Tibial artery (tissue), 4 donors: ENCODE measurements around the gene COL8A1.
"Not testable (repeated sequence)": the region's sequence is repeated elsewhere in the genome, so short reads cannot be mapped to it uniquely, and the experiment has no call there.

ENCODE experiments used
- DNase-seq, 2 donors: peaks; one replicate each; pipeline ENCODE4 v3.0.0-alpha.2; 2019
- H3K27ac ChIP-seq, 2 donors: fragments of 200-600 bp; sonication (generic) in 1 of 2; 1 replicate in 1 of 2; 2 replicates in 1 of 2; pipeline ENCODE4 v1.5.1; 2018 to 2019; ENCODE audit warnings: mild to moderate bottlenecking in 1 of 2
- H3K27me3 ChIP-seq, 2 donors: fragments of 200-600 bp; sonication (generic) in 1 of 2; one replicate each; pipeline versions ENCODE4 v1.5.1 to v1.6.0; 2016 to 2019
- H3K36me3 ChIP-seq, 3 donors: fragments of 200-600 bp; sonication (generic) in 2 of 3; one replicate each; pipeline ENCODE4 v1.5.1; 2016 to 2019; ENCODE audit warnings: mild to moderate bottlenecking in 2 of 3
- H3K4me1 ChIP-seq, 4 donors: fragments of 200-600 bp; sonication (generic) in 2 of 4; 1 replicate in 3 of 4; 2 replicates in 1 of 4; pipeline ENCODE4 v1.5.1; 2016 to 2019
- H3K4me3 ChIP-seq, 2 donors: fragments of 200-600 bp; sonication (generic) in 1 of 2; 1 replicate in 1 of 2; 2 replicates in 1 of 2; pipeline ENCODE4 v1.5.1; 2018 to 2019; ENCODE audit warnings: mild to moderate bottlenecking in 2 of 2
- H3K9me3 ChIP-seq, 3 donors: fragments of 200-600 bp; sonication (generic) in 1 of 3; one replicate each; pipeline ENCODE4 v1.5.1; 2016 to 2019
- CTCF ChIP-seq, 2 experiments: fragments of 200-600 bp in 1 of 2; fragments of 450-650 bp in 1 of 2; IDR thresholded peaks; one replicate each; pipeline ENCODE4 v1.5.1; 2017 to 2019; ENCODE audit warnings: antibody characterized with exemption in 2 of 2, mild to moderate bottlenecking in 1 of 2, moderate library complexity in 1 of 2
- intact Hi-C: fragments of 100-400 bp; cut with DNase I; formaldehyde crosslinking; loops from one replicate; pipeline ENCODE4 v1.15.0; 2023; ENCODE audit warnings: low total_unique reads

Gene COL8A1

DNA sequence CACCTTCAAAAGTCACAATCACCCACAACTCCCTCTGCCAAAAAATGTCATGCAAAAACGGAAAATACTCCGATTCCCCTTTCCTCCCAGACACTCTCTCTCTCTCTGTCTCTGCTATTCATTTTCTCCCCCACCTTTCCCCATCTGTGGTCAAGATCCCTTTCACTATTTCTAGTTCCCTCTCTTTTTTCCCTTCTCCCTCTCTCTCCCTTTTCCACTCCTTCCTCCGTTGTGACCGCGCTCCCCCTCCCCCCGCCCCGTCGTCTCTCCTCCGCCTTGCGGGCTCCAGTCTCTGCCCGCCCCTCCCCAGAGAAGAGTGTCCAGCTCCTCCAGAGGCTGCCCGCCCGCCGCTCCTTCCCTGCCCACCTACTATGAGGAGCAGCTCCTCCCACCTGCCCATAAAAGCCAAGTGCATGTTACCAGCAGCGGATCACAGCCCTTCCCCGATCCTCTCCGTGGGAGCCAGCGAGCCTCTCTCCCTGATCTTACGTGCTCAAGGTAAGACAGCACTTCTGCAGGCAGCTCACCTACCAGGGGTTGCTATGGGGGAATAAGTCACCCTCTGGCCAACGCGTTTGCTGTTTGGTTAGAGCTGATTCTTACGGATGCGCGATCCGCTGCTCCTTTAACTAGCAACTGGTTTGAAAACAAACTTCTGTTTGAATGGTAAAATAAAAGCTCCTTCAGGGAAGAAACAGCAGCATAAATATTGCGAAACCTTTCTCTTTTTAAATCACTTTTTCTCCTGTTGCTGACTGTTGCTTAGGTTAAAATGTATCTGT is at the start of gene COL8A1:
TSS of gene COL8A1 (plus strand) at position 428 of the 782 bp plus-strand sequence. CDS start 152,089 bp downstream, outside the sequence.
- H3K9me3 ChIP-seq = no peaks in the 10 kb centered on the region
- H3K4me1 ChIP-seq = peaks cover 0 to 47% (median 7%) of the 10 kb centered on the region in 4 donors
- H3K27ac ChIP-seq = peak within 1 kb of the TSS; percentile 92 to 95
- intact Hi-C loops = no loop called here
- no peaks in the 10 kb centered on the region for H3K36me3 ChIP-seq
- DNase-seq = peak; percentile 90 to 96
- peak within 1 kb of the TSS; percentile 65 to 69 for H3K4me3 ChIP-seq
- no peaks in the 10 kb centered on the region for H3K27me3 ChIP-seq
- no peak for TF ChIP-seq CTCF (IDR thresholded peaks at IDR 0.05)

GRCh38 chr3:99589168-99589567 is 49.2 kb upstream of the COL8A1 start:
- H3K27ac ChIP-seq, H3K27me3 ChIP-seq, H3K9me3 ChIP-seq, H3K36me3 ChIP-seq, intact Hi-C loops, H3K4me3 ChIP-seq, DNase-seq: not testable (repeated sequence)
- H3K4me1 ChIP-seq = peaks cover 0 to 13% (median 0%) of the 10 kb centered on the region in 4 donors

DNA sequence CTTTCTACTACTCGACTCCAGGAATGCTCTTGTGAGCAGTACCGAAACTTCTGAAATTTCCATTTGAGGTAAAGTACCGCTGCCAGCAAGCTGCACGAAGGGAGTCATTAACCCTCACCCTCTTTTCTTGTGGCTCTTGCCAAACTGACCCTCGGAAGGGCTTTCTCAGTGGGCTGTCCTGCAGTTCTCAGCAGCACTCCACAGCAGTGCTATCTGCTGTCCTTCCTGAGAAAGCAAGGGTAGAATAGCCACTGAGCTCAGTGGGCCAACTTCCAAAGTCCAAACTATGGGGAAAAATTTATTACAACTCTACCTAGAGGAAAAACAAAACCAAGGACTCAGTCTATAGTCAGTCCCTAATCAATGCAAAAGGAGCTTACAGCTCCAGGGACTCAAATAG is 38.5 kb upstream of the COL8A1 start:
- no peaks in the 10 kb centered on the region for H3K27me3 ChIP-seq
- no peaks in the 10 kb centered on the region for H3K9me3 ChIP-seq
- H3K36me3 ChIP-seq = no peaks in the 10 kb centered on the region
- H3K4me1 ChIP-seq = peaks cover 0 to 11% (median 8%) of the 10 kb centered on the region in 4 donors
- intact Hi-C loops = no loop called here
- no peak overlapping the region for H3K4me3 ChIP-seq
- no peak for TF ChIP-seq CTCF (IDR thresholded peaks at IDR 0.05)
- peak overlapping the region in 1 of 2 donors; percentile 58 for H3K27ac ChIP-seq
- no peak for DNase-seq

- no peaks in the 10 kb centered on the region for H3K36me3 ChIP-seq
- intact Hi-C loops = no loop called here
- H3K4me1 ChIP-seq = peaks cover 0 to 11% (median 8%) of the 10 kb centered on the region in 4 donors
- no peaks in the 10 kb centered on the region for H3K9me3 ChIP-seq
- DNase-seq = no peak
- H3K4me3 ChIP-seq = no peak overlapping the region
- no peaks in the 10 kb centered on the region for H3K27me3 ChIP-seq
- H3K27ac ChIP-seq = no peak overlapping the region
- TF ChIP-seq CTCF (IDR thresholded peaks at IDR 0.05) = no peak
These were observed 36.9 kb upstream of the COL8A1 start for GRCh38 chr3:99601515-99601914.

GRCh38 chr3:99602183-99602582 is 36.2 kb upstream of the COL8A1 start:
- Histone ChIP-seq H3K27me3 (no peaks in the 10 kb centered on the region), H3K9me3 (no peaks in the 10 kb centered on the region), H3K4me1 (peaks cover 0 to 11% (median 8%) of the 10 kb centered on the region in 4 donors), H3K27ac (no peak overlapping the region), H3K4me3 (no peak overlapping the region), H3K36me3 (no peaks in the 10 kb centered on the region)
- no peak for DNase-seq
- TF ChIP-seq CTCF (IDR thresholded peaks at IDR 0.05) = no peak
- intact Hi-C loops = no loop called here

DNA sequence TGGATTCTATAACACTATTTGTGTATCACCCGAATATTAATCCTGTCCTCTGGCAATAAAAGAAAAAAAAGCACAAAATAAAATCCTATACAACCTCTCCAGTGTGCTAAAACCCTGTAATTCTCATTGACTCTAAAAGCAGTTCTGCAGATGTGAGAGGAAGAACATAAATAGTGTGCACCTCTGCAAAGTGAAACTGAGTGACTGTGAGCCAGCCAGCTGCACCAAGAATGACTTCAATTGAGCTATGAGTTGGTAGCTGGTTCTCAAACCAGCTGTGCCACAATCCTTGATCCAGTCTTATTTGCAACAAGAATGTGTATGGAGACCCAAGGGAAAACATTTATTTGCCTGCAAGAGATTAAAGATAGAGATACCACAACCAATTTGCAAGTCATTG is 31.2 kb upstream of the COL8A1 start:
- TF ChIP-seq CTCF (IDR thresholded peaks at IDR 0.05) = no peak
- no peaks in the 10 kb centered on the region for H3K36me3 ChIP-seq
- H3K27ac ChIP-seq = no peak overlapping the region
- H3K27me3 ChIP-seq = no peaks in the 10 kb centered on the region
- no peaks in the 10 kb centered on the region for H3K4me1 ChIP-seq
- DNase-seq = no peak
- no peak overlapping the region for H3K4me3 ChIP-seq
- intact Hi-C loops = no loop called here
- no peaks in the 10 kb centered on the region for H3K9me3 ChIP-seq
